Activated naive CD4-positive, alpha-beta T cell treated with anti-CD3 and anti-CD28 coated beads, Interleukin-2, amount 10 ng/mL, durations not matched to agents 7 days and 5 days (primary cell): Measurements from ENCODE around the gene ZNF483.

Experiments
- CTCF ChIA-PET: fragments of 350-600 bp; sonication (Branson Sonifier 250); formaldehyde crosslinking; loops from one replicate; lab custom pipeline; 2021; ENCODE audit warnings: antibody characterized with exemption; lab: Charles Lee
- DNase-seq: peaks from one replicate; pipeline ENCODE4 v3.0.0-alpha.2; 2020
- H3K27ac Mint-ChIP-seq: one replicate; pipeline ENCODE4 v1.8.0; 2021; ENCODE audit warnings: mild to moderate bottlenecking, moderate library complexity, mixed read lengths
- H3K27me3 Mint-ChIP-seq: one replicate; pipeline ENCODE4 v1.8.0; 2021; ENCODE audit warnings: mild to moderate bottlenecking, mixed read lengths
- H3K36me3 Mint-ChIP-seq: one replicate; pipeline ENCODE4 v1.8.0; 2021; ENCODE audit warnings: mixed read lengths
- H3K4me1 Mint-ChIP-seq: one replicate; pipeline ENCODE4 v1.8.0; 2021; ENCODE audit warnings: mixed read lengths
- H3K4me3 Mint-ChIP-seq: one replicate; pipeline ENCODE4 v1.8.0; 2021; ENCODE audit warnings: mild to moderate bottlenecking, moderate library complexity, mixed read lengths
- H3K9me3 Mint-ChIP-seq: one replicate; pipeline ENCODE4 v1.8.0; 2021; ENCODE audit warnings: mixed read lengths

ZNF483 gene

GRCh38 chr9:111572950-111573604 lies 48.1 kb downstream of the ZNF483 start:
- no peak overlapping the region for H3K4me3 Mint-ChIP-seq
- no peaks in the 10 kb centered on the region for H3K36me3 Mint-ChIP-seq
- no peak overlapping the region for H3K27ac Mint-ChIP-seq
- CTCF ChIA-PET: no interaction called here
- peaks cover 4% of the 10 kb centered on the region for H3K27me3 Mint-ChIP-seq
- H3K9me3 Mint-ChIP-seq: peaks cover 25% of the 10 kb centered on the region
- no peak for DNase-seq
- H3K4me1 Mint-ChIP-seq: no peaks in the 10 kb centered on the region

DNA sequence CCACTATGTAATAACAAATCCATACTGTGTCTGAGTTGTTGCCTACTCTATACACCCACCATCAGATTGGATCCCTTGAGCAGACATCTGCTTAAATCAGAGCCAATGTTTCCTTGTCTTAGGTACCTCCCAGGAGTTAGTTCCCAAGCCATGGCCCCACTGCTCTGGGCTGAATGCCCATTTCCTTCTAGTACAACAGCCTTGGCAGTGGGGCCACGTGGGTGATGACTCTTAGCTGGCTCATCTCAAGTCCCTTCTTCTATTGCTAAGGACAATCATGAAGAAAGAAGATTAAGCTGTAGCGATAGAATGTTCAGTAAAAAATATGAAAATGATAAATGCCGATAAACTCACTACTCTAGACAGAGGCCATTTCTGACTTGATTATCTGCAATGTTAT lies 57.9 kb downstream of the ZNF483 start:
- DNase-seq: no peak
- Mint-ChIP-seq H3K27ac (no peak overlapping the region), H3K9me3 (no peaks in the 10 kb centered on the region), H3K4me3 (no peak overlapping the region), H3K36me3 (no peaks in the 10 kb centered on the region), H3K27me3 (peaks cover 10% of the 10 kb centered on the region), H3K4me1 (no peaks in the 10 kb centered on the region)
- CTCF ChIA-PET: no interaction called here

- Mint-ChIP-seq H3K4me3 (no peak overlapping the region), H3K4me1 (no peaks in the 10 kb centered on the region), H3K36me3 (no peaks in the 10 kb centered on the region), H3K9me3 (no peaks in the 10 kb centered on the region), H3K27me3 (peaks cover 10% of the 10 kb centered on the region), H3K27ac (no peak overlapping the region)
- CTCF ChIA-PET: no interaction called here
- no peak for DNase-seq
Observed at GRCh38 chr9:111586378-111586777, 61.4 kb downstream of the ZNF483 start.

DNA sequence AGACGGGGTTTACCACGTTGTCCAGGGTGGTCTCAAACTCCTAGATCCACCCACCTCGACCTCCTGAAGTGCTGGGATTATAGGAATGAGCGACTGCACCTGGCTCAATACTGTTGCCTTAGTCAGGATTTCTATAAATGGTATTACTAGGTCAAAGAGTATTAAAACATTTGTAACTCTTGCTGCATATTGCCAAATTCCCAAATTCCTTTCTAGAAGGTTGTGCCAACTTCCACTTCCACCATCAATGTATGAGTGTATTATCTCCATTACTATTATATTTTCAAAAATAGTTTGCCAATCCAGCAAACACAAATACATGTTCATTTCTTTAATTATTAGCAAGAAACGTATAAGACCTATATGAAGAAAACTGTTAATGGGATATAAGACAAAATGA lies 63.9 kb downstream of the ZNF483 start:
- Mint-ChIP-seq H3K4me1 (no peaks in the 10 kb centered on the region), H3K27me3 (peaks cover 14% of the 10 kb centered on the region), H3K4me3 (no peak overlapping the region), H3K9me3 (no peaks in the 10 kb centered on the region), H3K27ac (no peak overlapping the region), H3K36me3 (no peaks in the 10 kb centered on the region)
- no peak for DNase-seq
- CTCF ChIA-PET: no interaction called here

GRCh38 chr9:111597852-111598732 lies 73.1 kb downstream of the ZNF483 start:
- Mint-ChIP-seq H3K36me3 (no peaks in the 10 kb centered on the region), H3K27ac (no peak overlapping the region), H3K9me3 (no peaks in the 10 kb centered on the region), H3K4me3 (peak overlapping the region; percentile 80), H3K4me1 (peaks cover 27% of the 10 kb centered on the region), H3K27me3 (peaks cover 54% of the 10 kb centered on the region)
- CTCF ChIA-PET: interaction anchor here (0.7 to 3.2 kb wide), 11 partner anchors 18 to 781 kb away, joined by 3 to 29 read pairs (median 3); partner anchors contain the start of gene DNAJC25
- peak; percentile 76 for DNase-seq

- H3K4me3 Mint-ChIP-seq: peak overlapping the region; percentile 80
- H3K27ac Mint-ChIP-seq: no peak overlapping the region
- H3K9me3 Mint-ChIP-seq: no peaks in the 10 kb centered on the region
- H3K36me3 Mint-ChIP-seq: no peaks in the 10 kb centered on the region
- peaks cover 27% of the 10 kb centered on the region for H3K4me1 Mint-ChIP-seq
- DNase-seq: peak; percentile 24
- H3K27me3 Mint-ChIP-seq: peaks cover 54% of the 10 kb centered on the region
- CTCF ChIA-PET: interaction anchor here (0.7 to 3.2 kb wide), 10 partner anchors 18 to 781 kb away, joined by 3 to 29 read pairs (median 3); partner anchors contain the start of gene DNAJC25
Observed at GRCh38 chr9:111598733-111599091, 73.7 kb downstream of the ZNF483 start.

DNA sequence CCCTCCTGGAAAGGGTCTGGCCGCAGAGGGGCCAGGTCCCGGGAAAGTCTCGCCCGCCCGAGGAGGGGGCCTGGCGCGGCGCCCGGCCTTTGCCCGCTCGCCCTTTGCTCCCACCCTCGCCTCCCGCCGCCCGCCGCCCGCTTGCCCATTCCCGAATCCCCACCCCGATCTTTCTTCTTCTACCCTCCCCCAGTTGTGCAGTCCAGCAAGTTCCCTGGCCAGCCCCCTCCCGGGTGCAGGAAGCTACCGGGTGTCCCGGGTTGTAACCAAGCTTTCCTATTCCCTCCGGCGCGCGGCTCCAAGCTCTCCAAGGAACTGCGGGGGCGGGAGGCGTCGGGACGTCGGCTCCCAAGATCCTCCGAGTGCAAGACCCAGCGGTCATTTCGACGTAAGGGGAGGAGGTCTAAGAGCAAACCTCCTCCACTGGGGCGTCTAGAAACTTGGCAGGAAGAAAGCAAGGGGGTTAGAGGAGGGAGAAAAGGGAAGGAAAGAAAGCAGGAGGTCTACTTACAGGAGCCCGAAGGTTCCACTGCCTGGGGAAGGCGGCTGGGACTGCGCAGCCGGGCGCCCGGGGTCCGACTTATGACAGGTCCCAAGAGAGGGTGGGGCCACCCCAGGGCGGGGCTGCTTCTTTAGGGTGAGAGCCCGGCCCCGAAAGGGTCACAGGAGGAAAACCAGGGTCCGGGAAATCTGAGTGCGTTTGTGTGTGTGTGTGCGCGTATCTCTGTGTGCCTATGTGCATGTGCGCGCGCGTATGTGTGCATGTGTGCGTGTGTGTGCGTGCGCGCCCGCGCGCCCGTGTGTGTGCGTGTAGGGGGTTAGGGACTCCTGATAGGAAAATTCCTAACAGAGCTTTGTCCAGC lies 74.3 kb downstream of the ZNF483 start, which contains the start of gene PTGR1:
Gene PTGR1, minus strand, starts transcription at position 556 of the 863 bp plus-strand sequence. CDS start 2,225 bp downstream, outside the sequence.
- no peaks in the 10 kb centered on the region for H3K36me3 Mint-ChIP-seq
- H3K4me1 Mint-ChIP-seq: peaks cover 27% of the 10 kb centered on the region
- peaks cover 58% of the 10 kb centered on the region for H3K27me3 Mint-ChIP-seq
- CTCF ChIA-PET: interaction anchor here (1.2 to 3.2 kb wide), 4 partner anchors 17 to 760 kb away, joined by 3 to 29 read pairs (median 6); partner anchors contain the start of gene DNAJC25
- DNase-seq: peak; percentile 43
- no peaks in the 10 kb centered on the region for H3K9me3 Mint-ChIP-seq
- H3K4me3 Mint-ChIP-seq: peak within 1 kb of the TSS; percentile 83
- H3K27ac Mint-ChIP-seq: no peak within 1 kb of the TSS

DNA sequence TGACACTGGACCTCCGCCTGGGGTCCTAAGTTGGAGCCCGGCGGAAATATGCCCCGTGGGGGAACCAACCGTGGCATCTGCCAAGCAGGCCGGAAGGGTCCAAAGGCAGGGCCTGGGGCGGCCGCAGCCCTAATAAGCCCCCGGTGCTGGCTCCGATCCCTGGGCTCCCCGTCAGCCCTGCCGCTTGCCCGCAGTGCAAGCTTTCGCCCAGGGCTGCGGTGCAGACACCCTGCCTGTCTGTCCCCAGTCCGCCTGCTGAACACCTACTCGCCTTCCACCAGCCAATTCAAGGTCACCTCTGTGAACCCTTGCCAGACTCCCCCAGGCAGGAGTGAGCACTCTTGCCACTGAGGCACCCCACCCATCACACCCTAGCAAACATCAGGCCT lies 75.0 kb downstream of the ZNF483 start:
- Mint-ChIP-seq H3K9me3 (no peaks in the 10 kb centered on the region), H3K36me3 (no peaks in the 10 kb centered on the region), H3K4me3 (peak overlapping the region; percentile 83), H3K27me3 (peaks cover 60% of the 10 kb centered on the region), H3K4me1 (peaks cover 27% of the 10 kb centered on the region), H3K27ac (no peak overlapping the region)
- CTCF ChIA-PET: no interaction called here
- DNase-seq: no peak

GRCh38 chr9:111601237-111602018 lies 76.4 kb downstream of the ZNF483 start:
- no peak for DNase-seq
- H3K36me3 Mint-ChIP-seq: no peaks in the 10 kb centered on the region
- H3K4me3 Mint-ChIP-seq: no peak overlapping the region
- peaks cover 63% of the 10 kb centered on the region for H3K27me3 Mint-ChIP-seq
- peaks cover 27% of the 10 kb centered on the region for H3K4me1 Mint-ChIP-seq
- CTCF ChIA-PET: interaction anchor here (1.1 to 1.7 kb wide), 2 partner anchors 11 to 20 kb away, joined by 3 read pairs; no protein-coding TSS in a partner anchor
- H3K27ac Mint-ChIP-seq: no peak overlapping the region
- no peaks in the 10 kb centered on the region for H3K9me3 Mint-ChIP-seq

GRCh38 chr9:111603041-111603440 lies 78.1 kb downstream of the ZNF483 start:
- Mint-ChIP-seq H3K27ac (no peak overlapping the region), H3K4me1 (peaks cover 19% of the 10 kb centered on the region), H3K27me3 (peaks cover 63% of the 10 kb centered on the region), H3K4me3 (no peak overlapping the region), H3K9me3 (no peaks in the 10 kb centered on the region), H3K36me3 (no peaks in the 10 kb centered on the region)
- CTCF ChIA-PET: no interaction called here
- no peak for DNase-seq

DNA sequence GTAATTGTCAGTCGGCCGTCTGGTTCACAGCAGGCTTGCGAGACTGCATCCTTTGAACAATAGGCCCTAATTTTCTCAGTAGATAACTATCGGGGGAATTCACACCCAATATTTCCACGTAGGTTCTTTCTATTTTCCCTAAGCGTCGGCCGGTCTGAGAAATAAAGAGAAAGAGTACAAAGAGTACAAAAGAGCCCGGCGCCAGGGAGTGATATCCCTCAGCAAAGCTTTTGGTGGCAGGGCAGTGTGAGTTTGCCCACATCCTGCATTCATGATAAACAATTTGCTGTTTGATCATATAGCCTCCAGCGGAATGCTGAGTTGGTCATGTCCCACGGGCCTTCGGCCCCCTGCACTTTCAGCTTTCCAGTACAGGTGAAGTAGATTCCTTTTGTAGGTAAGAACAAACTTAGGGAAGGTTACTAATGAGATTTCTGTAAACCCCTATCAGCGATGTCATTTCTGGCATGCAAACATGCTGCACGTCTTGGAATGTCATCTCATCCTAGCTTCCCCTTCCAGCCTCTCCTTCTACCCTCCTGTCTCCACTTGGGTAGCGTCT lies 79.2 kb downstream of the ZNF483 start:
- CTCF ChIA-PET: no interaction called here
- peaks cover 56% of the 10 kb centered on the region for H3K27me3 Mint-ChIP-seq
- H3K4me3 Mint-ChIP-seq: no peak overlapping the region
- no peaks in the 10 kb centered on the region for H3K36me3 Mint-ChIP-seq
- peaks cover 9% of the 10 kb centered on the region for H3K4me1 Mint-ChIP-seq
- no peaks in the 10 kb centered on the region for H3K9me3 Mint-ChIP-seq
- no peak for DNase-seq
- H3K27ac Mint-ChIP-seq: no peak overlapping the region

- Mint-ChIP-seq H3K27me3 (peaks cover 52% of the 10 kb centered on the region), H3K4me3 (no peak overlapping the region), H3K9me3 (no peaks in the 10 kb centered on the region), H3K36me3 (no peaks in the 10 kb centered on the region), H3K27ac (no peak overlapping the region), H3K4me1 (peaks cover under 1% of the 10 kb centered on the region)
- CTCF ChIA-PET: interaction anchor here (1.6 kb wide), 1 partner anchor 16 kb away, joined by 4 read pairs; no protein-coding TSS in a partner anchor
- DNase-seq: no peak
Observed at GRCh38 chr9:111605041-111605559, 80.1 kb downstream of the ZNF483 start.

- CTCF ChIA-PET: interaction anchor here (1.4 kb wide), 1 partner anchor 11 kb away, joined by 4 read pairs; no protein-coding TSS in a partner anchor
- no peak overlapping the region for H3K4me3 Mint-ChIP-seq
- H3K4me1 Mint-ChIP-seq: no peaks in the 10 kb centered on the region
- no peaks in the 10 kb centered on the region for H3K9me3 Mint-ChIP-seq
- no peak overlapping the region for H3K27ac Mint-ChIP-seq
- no peaks in the 10 kb centered on the region for H3K36me3 Mint-ChIP-seq
- DNase-seq: no peak
- peaks cover 41% of the 10 kb centered on the region for H3K27me3 Mint-ChIP-seq
Observed at GRCh38 chr9:111610149-111610548, 85.2 kb downstream of the ZNF483 start.
